Naive thymus-derived CD8-positive, alpha-beta T cell (primary cell): Measurements from ENCODE around the gene SKA2. TPM values are rescaled to one million over a fixed set of nuclear protein-coding genes. Genes with fewer than 3 reads are reported as not detected.

Experiments
- ATAC-seq, 2 donors: fragments of 150-1000 bp; cut with Tn5 transposase in 1 of 2; sonication (Bioruptor Pico), chemical (Tn5 transposase) in 1 of 2; 1 replicate in 1 of 2; 2 replicates in 1 of 2; pipeline ENCODE4 v1.10.0; 2021; ENCODE audit warnings: mild to moderate bottlenecking in 2 of 2, moderate library complexity in 2 of 2
- POLR2A ChIA-PET: fragments of 350-600 bp; sonication (Branson Sonifier 250); formaldehyde crosslinking; loops from one replicate; lab custom pipeline; 2021; ENCODE audit warnings: antibody characterized with exemption; lab: Charles Lee
- DNase-seq, 10 donors: peaks; one replicate each; pipeline versions ENCODE4 v3.0.0 to v3.0.0-alpha.2; 2020 to 2022
- H3K27ac Mint-ChIP-seq, 10 donors: one replicate each; pipeline ENCODE4 v1.8.0; 2020 to 2022; ENCODE audit warnings: mild to moderate bottlenecking in 10 of 10, mixed read lengths in 10 of 10, moderate library complexity in 4 of 10, inconsistent platforms in 1 of 10
- H3K27me3 Mint-ChIP-seq, 5 donors: one replicate each; pipeline ENCODE4 v1.8.0; 2021 to 2022; ENCODE audit warnings: mixed read lengths in 5 of 5
- H3K36me3 Mint-ChIP-seq, 3 donors: one replicate each; pipeline ENCODE4 v1.8.0; 2020 to 2022; ENCODE audit warnings: mixed read lengths in 3 of 3, mild to moderate bottlenecking in 2 of 3, inconsistent platforms in 1 of 3
- H3K4me1 Mint-ChIP-seq, 4 donors: one replicate each; pipeline ENCODE4 v1.8.0; 2021 to 2022; ENCODE audit warnings: mixed read lengths in 4 of 4
- H3K4me3 Mint-ChIP-seq, 10 donors: one replicate each; pipeline ENCODE4 v1.8.0; 2020 to 2022; ENCODE audit warnings: mild to moderate bottlenecking in 10 of 10, mixed read lengths in 10 of 10, moderate library complexity in 6 of 10, inconsistent platforms in 1 of 10
- H3K9me3 Mint-ChIP-seq, 9 donors: one replicate each; pipeline ENCODE4 v1.8.0; 2020 to 2022; ENCODE audit warnings: mixed read lengths in 9 of 9, mild to moderate bottlenecking in 3 of 9, inconsistent platforms in 1 of 9, moderate library complexity in 1 of 9
- polyA plus RNA-seq, 3 donors: library from polyadenylated mRNA; unstranded; fragments of 300-500 nt; fragmentation: Illumina TruSeq; gene quantifications; one replicate each; pipeline ENCODE4 v1.2.3, GENCODE V29; 2021
- total RNA-seq, 8 experiments: library from RNA in 2 of 8; stranded (reverse) in 2 of 8; gene quantifications; one replicate each; pipeline ENCODE4 v1.2.3 and lab custom pipeline; 2021 to 2026

SKA2 gene
- total and polyA plus RNA-seq, 5 experiments from 2014 or later = 13.1 to 34.4 (median 28.7) TPM

DNA sequence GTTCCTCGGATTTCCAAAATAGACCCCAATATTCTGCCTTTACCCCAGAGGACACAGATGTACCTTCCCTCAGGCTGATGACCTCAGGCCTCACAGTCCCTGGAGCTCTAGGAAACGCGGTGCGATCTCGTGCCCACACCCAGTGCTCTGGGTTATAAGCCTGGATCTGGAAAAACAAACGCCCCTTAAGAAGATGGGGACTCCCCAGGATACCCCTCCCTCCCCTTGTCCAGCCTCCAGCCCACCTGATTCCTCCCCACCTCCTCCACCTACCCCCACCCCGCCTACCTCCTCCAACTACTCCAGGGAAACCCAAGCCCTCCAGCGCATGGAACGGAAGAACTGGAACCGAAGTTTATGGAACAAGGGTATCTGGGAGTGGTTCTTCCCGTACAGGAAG lies 19.7 kb upstream of the SKA2 start:
- H3K4me3 Mint-ChIP-seq = no peak overlapping the region
- no peaks in the 10 kb centered on the region for H3K36me3 Mint-ChIP-seq
- no peaks in the 10 kb centered on the region for H3K27me3 Mint-ChIP-seq
- no peaks in the 10 kb centered on the region for H3K9me3 Mint-ChIP-seq
- no peak overlapping the region for H3K27ac Mint-ChIP-seq
- H3K4me1 Mint-ChIP-seq = peaks cover 0 to 3% (median 0%) of the 10 kb centered on the region in 4 donors
- POLR2A ChIA-PET = no interaction called here
- no peak for DNase-seq
- ATAC-seq = no peak

DNA sequence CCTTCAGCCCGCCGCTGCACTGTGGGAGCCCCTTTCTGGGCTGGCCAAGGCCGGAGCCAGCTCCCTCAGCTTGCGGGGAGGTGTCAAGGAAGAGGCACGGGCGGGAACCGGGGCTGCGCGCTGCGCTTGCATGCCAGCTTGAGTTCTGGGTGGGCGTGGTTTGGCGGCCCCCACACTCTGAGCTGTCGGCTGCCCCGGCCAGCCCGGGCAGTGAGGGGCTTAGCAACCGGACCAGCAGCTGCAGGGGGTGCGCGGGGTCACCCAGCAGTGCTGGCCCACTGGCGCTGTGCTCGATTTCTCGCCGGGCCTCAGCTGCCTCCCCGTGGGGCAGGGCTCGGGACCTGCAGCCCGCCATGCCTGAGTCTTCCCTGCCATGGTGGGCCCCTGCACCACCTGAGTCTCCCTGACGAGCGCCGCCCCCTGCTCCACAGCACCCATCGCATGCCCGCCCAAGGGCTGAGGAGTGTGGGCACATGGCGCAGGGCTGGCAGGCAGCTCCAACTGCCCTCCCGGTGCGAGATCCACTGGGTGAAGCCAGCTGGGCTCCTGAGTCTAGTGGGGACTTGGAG lies 17.5 kb upstream of the SKA2 start:
- DNase-seq = no peak
- Mint-ChIP-seq H3K36me3 (no peaks in the 10 kb centered on the region), H3K27ac (no peak overlapping the region), H3K4me3 (no peak overlapping the region), H3K4me1 (peaks cover 0 to 3% (median 0%) of the 10 kb centered on the region in 4 donors), H3K9me3 (no peaks in the 10 kb centered on the region), H3K27me3 (no peaks in the 10 kb centered on the region)
- POLR2A ChIA-PET = interaction anchor here (0.6 kb wide), 1 partner anchor 464 kb away, joined by 3 read pairs; no protein-coding TSS in a partner anchor
- ATAC-seq = no peak

DNA sequence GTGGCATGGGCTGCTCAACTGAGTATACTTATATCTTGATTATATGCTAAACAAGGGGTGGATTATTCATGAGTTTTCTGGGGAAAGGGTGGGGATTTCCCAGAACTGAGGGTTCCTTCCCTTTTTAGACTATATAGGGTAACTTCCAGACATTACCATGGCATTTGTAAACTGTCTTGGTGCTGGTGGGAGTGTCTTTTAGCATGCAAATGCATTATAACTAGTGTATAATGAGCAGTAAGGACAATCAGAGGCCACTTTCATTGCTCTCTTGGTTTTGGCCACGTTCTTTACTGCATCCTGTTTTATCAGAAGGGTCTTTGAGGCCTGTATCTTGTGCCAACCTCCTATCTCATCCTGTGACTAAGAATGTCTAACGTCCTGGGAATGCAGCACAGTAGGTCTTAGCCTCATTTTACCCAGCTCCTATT lies 12.6 kb upstream of the SKA2 start:
- POLR2A ChIA-PET = no interaction called here
- no peak for ATAC-seq

DNA sequence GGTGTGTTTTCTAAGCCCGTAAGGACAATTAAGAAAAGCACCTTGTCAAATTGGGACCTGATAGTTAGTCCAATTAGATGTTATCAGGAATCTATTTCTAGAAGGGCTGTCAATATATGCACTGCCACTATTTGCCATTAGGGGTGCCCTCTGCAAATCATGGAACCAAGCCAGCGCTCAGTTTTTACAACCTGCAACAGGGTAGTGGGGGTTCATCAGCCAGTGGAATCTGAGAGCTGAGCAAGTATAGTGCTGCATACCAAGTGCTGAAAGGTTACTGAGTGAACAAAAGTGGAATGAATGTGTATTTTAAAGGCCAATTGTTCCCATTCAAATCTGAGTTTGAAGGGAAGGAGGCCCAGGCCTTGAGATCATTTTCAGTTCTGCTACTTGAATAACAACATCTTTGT lies 11.0 kb upstream of the SKA2 start:
- ATAC-seq = peak; percentile 49 to 66
- no peaks in the 10 kb centered on the region for H3K27me3 Mint-ChIP-seq
- H3K36me3 Mint-ChIP-seq = no peaks in the 10 kb centered on the region
- H3K4me3 Mint-ChIP-seq = no peak overlapping the region
- H3K9me3 Mint-ChIP-seq = no peaks in the 10 kb centered on the region
- peak overlapping the region in 3 of 10 donors; percentile 36 to 62 (median 59) for H3K27ac Mint-ChIP-seq
- H3K4me1 Mint-ChIP-seq = peaks cover 0 to 3% (median 0%) of the 10 kb centered on the region in 4 donors
- POLR2A ChIA-PET = interaction anchor here (0.8 kb wide), 1 partner anchor 10 kb away, joined by 3 read pairs; the partner anchor contains the start of gene PRR11
- peak in 3 of 10 donors; percentile 8 to 25 (median 18) for DNase-seq

More for the DNA sequence above, 12.6 kb upstream of the SKA2 start:
- Mint-ChIP-seq H3K4me1 (peaks cover 0 to 3% (median 0%) of the 10 kb centered on the region in 4 donors), H3K4me3 (no peak overlapping the region), H3K36me3 (no peaks in the 10 kb centered on the region), H3K27ac (no peak overlapping the region), H3K9me3 (no peaks in the 10 kb centered on the region), H3K27me3 (no peaks in the 10 kb centered on the region)
- no peak for DNase-seq

DNA sequence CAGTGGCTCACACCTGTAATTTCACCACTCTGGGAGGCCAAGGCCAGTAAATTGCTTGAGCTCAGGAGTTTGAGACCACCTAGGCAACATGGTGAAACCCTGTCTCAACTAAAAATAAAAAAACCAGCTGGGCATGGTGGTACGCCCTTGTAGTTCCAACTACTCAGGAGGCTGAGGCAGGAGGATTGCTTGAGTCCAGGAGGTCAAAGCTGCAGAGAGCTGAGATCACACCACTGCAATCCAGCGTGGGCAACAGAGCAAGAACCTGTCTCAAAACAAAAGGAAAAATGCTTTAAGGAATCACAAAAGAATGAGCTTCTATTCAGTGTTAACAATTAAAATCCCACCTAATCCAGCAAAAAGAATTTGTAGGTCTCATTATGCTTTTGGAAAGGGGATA lies 6.5 kb upstream of the SKA2 start:
- H3K27me3 Mint-ChIP-seq = no peaks in the 10 kb centered on the region
- DNase-seq (no peak), ATAC-seq (no peak)
- no peak overlapping the region for H3K4me3 Mint-ChIP-seq
- no peak overlapping the region for H3K27ac Mint-ChIP-seq
- H3K4me1 Mint-ChIP-seq = peaks cover 0 to 20% (median 1%) of the 10 kb centered on the region in 4 donors
- no peaks in the 10 kb centered on the region for H3K9me3 Mint-ChIP-seq
- POLR2A ChIA-PET = no interaction called here
- no peaks in the 10 kb centered on the region for H3K36me3 Mint-ChIP-seq

DNA sequence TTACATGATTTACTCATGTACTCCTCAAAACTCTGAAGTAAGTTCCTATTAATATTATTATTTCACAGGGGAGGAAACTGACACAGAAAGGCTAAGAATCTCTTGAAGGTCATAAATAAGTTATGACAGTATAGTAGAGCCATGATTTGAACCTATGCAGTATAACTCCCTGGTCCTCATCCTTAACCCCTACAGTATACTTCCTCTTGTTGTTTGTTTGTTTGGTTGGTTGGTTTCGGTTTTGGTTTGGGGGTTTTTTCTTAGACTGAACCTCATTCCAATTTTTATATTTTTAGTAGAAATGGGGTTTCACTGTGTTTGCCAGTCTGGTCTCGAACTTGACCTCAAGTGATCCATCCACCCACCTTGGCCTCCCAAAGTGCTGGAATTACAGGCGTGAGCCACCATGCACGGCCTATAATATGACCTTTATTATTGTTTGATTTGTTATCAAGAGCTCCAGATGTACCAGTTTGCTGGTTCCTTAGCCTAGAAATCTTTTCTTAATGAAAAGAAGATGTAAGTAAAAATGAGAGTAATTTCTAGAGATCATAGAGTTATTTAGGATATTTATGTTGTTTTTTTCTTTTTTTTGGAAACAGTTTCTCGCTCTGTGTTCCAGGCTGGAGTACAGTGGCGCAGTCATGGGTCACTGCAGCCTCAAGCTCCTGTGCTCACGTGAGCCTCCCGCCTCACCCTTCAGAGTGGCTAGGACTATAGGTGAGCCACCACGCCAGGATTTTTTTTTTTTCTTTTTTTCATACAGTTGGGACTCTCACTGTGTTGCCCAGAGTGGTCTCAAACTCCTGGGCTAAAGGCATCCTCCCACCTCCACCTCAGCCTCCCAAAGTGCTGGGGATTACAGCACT lies 5.4 kb upstream of the SKA2 start:
- Mint-ChIP-seq H3K27ac (peak overlapping the region in 1 of 10 donors; percentile 65), H3K9me3 (no peaks in the 10 kb centered on the region), H3K4me1 (peaks cover 0 to 20% (median 0%) of the 10 kb centered on the region in 4 donors), H3K27me3 (no peaks in the 10 kb centered on the region), H3K36me3 (no peaks in the 10 kb centered on the region), H3K4me3 (peak overlapping the region in 2 of 10 donors; percentile 36 to 62)
- ATAC-seq = no peak
- POLR2A ChIA-PET = no interaction called here
- no peak for DNase-seq

DNA sequence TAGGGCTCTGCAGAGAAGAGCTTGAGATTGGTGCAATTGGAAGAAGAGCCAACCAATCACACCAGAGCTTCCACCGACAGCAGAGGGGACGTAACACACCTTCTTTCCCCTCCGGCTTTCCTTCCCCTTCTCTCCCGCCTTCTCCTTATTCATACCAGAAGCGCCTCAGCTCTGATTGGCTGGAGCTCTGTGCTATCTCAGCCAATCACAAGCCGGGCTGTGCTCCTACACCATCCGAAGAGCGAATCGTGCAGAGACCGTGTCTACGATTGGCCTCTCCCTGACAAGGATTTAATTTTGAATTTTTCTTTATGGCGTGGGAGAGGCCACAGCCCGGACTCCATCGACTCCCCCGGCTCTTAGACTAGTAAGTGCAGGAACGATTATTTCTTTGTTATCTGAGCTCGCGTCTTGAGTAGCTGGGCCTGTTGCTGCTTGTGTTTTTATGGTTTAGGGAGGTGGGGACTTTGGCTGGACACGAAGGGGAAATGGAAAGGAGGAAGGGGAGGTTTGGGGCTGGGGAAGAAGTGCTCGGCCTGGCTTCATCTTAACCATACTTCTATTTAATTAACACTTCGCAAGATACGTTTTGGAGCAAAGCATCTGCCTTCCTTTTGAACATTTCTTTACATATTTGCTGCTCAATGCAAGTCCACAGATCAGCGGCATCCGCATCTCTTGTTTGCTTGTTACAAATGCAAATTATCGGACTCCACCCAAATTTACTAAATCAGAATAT lies 622 bp upstream of the SKA2 start, which contains the start of gene PRR11:
Gene PRR11, plus strand, starts transcription at position 308 of the 739 bp plus-strand sequence. CDS start 14,007 bp downstream, outside the sequence.
- Mint-ChIP-seq H3K27me3 (no peaks in the 10 kb centered on the region), H3K4me3 (no peak within 1 kb of the TSS), H3K9me3 (no peaks in the 10 kb centered on the region), H3K27ac (no peak within 1 kb of the TSS), H3K36me3 (peaks cover 0 to 2% (median 0%) of the 10 kb centered on the region in 3 donors), H3K4me1 (peaks cover 2 to 42% (median 16%) of the 10 kb centered on the region in 4 donors)
- POLR2A ChIA-PET = interaction anchor here (0.5 to 2.1 kb wide), 15 partner anchors 9 to 1306 kb away, joined by 3 to 18 read pairs (median 4); partner anchors contain the start of genes CLTC, MRPS23, MTMR4 and RAD51C
- ATAC-seq (peak; percentile 88 to 89), DNase-seq (peak in 7 of 10 donors; percentile 74 to 98 (median 95))

DNA sequence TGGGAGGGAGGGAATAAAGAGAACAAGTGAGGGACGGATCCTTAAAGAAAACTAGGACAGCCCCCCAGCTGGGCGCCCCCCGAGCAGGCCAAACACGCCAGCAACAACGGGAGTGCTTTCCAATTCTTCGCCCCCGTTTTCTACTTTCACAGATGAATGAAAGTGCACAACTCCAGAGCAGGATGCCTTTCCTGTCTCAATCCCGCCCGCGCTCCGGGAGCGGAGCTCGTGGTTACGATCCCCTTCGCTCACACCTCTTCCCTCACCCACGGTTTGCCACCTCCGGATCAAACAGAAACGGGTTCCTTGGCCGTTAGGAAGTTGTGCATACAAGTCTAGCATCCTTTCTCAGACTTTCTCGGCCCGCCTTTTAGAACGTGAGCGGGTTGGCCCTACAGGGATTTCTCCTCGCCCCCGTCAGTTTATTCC lies 680 bp downstream of the SKA2 start:
- H3K9me3 Mint-ChIP-seq = no peaks in the 10 kb centered on the region
- H3K4me1 Mint-ChIP-seq = peaks cover 4 to 40% (median 23%) of the 10 kb centered on the region in 4 donors
- H3K27ac Mint-ChIP-seq = no peak overlapping the region
- DNase-seq (peak in 3 of 10 donors; percentile 9 to 30 (median 26)), ATAC-seq (no peak)
- H3K36me3 Mint-ChIP-seq = peaks cover 0 to 5% (median 0%) of the 10 kb centered on the region in 3 donors
- POLR2A ChIA-PET = interaction anchor here (1.1 to 2.1 kb wide), 4 partner anchors 48 to 817 kb away, joined by 3 to 18 read pairs (median 6); partner anchors contain the start of genes CLTC, SMG8 and TRIM37
- no peaks in the 10 kb centered on the region for H3K27me3 Mint-ChIP-seq
- H3K4me3 Mint-ChIP-seq = no peak overlapping the region

DNA sequence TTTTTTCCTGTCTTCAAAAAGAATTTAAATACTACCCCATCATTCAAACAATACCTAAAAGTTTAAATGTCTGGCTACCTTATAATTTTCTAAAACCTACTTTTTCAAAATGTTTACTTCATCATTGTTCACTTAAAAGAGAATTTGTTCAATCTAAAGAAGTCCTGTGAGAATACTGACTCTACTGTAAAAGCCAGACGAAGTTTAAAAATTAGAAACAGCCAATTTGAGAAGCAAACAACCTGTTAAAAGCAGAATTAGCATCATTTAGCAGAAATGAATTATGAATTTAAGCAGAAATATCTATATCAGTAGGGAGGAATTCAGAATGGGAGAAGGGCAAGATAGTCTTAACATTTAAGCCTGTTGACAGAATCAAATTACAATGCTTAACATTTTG lies 2.1 kb downstream of the SKA2 start:
- Mint-ChIP-seq H3K9me3 (no peaks in the 10 kb centered on the region), H3K4me3 (peak overlapping the region in 6 of 10 donors; percentile 8 to 67 (median 52)), H3K4me1 (peaks cover 4 to 40% (median 24%) of the 10 kb centered on the region in 4 donors), H3K27ac (peak overlapping the region in 4 of 10 donors; percentile 5 to 68 (median 50)), H3K36me3 (peaks cover 0 to 5% (median 0%) of the 10 kb centered on the region in 3 donors), H3K27me3 (no peaks in the 10 kb centered on the region)
- DNase-seq (no peak), ATAC-seq (no peak)
- POLR2A ChIA-PET = no interaction called here

DNA sequence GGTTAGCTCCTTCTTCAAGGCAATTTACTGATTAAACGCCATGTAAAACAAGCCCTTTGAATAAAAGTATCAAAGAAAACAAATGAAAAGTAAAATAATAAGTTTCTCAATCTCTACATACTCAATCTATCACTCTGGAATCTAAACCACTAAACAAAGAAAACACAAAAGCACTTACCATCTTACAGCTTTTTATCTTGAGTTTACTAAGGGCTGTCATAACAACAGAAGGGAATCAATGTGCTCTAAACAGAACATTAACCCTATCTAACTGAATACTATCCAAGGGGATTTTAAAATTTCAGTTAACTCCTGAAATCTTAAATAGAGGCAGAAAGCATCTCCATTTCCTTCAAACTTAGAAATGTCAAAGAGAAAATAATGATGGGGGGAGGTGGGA lies 3.4 kb downstream of the SKA2 start:
- H3K9me3 Mint-ChIP-seq = no peaks in the 10 kb centered on the region
- ATAC-seq (no peak), DNase-seq (no peak)
- POLR2A ChIA-PET = no interaction called here
- peaks cover 0 to 5% (median 0%) of the 10 kb centered on the region in 3 donors for H3K36me3 Mint-ChIP-seq
- H3K4me1 Mint-ChIP-seq = peaks cover 4 to 37% (median 24%) of the 10 kb centered on the region in 4 donors
- no peaks in the 10 kb centered on the region for H3K27me3 Mint-ChIP-seq
- peak overlapping the region in 4 of 10 donors; percentile 1 to 50 (median 30) for H3K27ac Mint-ChIP-seq
- H3K4me3 Mint-ChIP-seq = no peak overlapping the region

DNA sequence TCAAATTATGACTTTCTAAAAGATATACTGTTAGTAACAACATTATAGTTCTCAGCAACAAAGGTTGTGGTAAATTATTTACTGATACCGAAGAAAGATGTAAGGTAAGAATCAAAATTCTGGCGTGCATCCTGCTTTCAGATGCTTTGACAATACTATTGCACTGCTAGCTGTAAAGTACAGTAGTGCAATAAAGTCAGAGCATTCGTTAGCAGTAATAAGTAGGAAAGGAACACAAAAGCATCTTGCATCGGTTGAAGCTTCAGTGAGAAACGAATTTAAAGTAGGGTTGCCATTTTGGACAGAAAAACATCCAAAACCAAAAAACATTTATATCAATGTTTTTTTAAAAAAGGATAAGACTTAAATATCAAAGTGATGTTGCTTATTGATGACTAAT lies 4.0 kb downstream of the SKA2 start:
- H3K9me3 Mint-ChIP-seq = no peaks in the 10 kb centered on the region
- POLR2A ChIA-PET = no interaction called here
- ATAC-seq (no peak), DNase-seq (no peak)
- H3K36me3 Mint-ChIP-seq = peaks cover 0 to 5% (median 0%) of the 10 kb centered on the region in 3 donors
- H3K4me3 Mint-ChIP-seq = no peak overlapping the region
- H3K27me3 Mint-ChIP-seq = no peaks in the 10 kb centered on the region
- peaks cover 4 to 37% (median 24%) of the 10 kb centered on the region in 4 donors for H3K4me1 Mint-ChIP-seq
- no peak overlapping the region for H3K27ac Mint-ChIP-seq
